Measurements from ENCODE around the gene PSME4. TPM values are rescaled to one million over a fixed set of nuclear protein-coding genes. Genes with fewer than 3 reads are reported as not detected.

PSME4 gene, protein sequence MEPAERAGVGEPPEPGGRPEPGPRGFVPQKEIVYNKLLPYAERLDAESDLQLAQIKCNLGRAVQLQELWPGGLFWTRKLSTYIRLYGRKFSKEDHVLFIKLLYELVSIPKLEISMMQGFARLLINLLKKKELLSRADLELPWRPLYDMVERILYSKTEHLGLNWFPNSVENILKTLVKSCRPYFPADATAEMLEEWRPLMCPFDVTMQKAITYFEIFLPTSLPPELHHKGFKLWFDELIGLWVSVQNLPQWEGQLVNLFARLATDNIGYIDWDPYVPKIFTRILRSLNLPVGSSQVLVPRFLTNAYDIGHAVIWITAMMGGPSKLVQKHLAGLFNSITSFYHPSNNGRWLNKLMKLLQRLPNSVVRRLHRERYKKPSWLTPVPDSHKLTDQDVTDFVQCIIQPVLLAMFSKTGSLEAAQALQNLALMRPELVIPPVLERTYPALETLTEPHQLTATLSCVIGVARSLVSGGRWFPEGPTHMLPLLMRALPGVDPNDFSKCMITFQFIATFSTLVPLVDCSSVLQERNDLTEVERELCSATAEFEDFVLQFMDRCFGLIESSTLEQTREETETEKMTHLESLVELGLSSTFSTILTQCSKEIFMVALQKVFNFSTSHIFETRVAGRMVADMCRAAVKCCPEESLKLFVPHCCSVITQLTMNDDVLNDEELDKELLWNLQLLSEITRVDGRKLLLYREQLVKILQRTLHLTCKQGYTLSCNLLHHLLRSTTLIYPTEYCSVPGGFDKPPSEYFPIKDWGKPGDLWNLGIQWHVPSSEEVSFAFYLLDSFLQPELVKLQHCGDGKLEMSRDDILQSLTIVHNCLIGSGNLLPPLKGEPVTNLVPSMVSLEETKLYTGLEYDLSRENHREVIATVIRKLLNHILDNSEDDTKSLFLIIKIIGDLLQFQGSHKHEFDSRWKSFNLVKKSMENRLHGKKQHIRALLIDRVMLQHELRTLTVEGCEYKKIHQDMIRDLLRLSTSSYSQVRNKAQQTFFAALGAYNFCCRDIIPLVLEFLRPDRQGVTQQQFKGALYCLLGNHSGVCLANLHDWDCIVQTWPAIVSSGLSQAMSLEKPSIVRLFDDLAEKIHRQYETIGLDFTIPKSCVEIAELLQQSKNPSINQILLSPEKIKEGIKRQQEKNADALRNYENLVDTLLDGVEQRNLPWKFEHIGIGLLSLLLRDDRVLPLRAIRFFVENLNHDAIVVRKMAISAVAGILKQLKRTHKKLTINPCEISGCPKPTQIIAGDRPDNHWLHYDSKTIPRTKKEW (N-terminal part only)
- total RNA-seq = 100 TPM
- polyA plus RNA-seq = 19.6 TPM

DNA sequence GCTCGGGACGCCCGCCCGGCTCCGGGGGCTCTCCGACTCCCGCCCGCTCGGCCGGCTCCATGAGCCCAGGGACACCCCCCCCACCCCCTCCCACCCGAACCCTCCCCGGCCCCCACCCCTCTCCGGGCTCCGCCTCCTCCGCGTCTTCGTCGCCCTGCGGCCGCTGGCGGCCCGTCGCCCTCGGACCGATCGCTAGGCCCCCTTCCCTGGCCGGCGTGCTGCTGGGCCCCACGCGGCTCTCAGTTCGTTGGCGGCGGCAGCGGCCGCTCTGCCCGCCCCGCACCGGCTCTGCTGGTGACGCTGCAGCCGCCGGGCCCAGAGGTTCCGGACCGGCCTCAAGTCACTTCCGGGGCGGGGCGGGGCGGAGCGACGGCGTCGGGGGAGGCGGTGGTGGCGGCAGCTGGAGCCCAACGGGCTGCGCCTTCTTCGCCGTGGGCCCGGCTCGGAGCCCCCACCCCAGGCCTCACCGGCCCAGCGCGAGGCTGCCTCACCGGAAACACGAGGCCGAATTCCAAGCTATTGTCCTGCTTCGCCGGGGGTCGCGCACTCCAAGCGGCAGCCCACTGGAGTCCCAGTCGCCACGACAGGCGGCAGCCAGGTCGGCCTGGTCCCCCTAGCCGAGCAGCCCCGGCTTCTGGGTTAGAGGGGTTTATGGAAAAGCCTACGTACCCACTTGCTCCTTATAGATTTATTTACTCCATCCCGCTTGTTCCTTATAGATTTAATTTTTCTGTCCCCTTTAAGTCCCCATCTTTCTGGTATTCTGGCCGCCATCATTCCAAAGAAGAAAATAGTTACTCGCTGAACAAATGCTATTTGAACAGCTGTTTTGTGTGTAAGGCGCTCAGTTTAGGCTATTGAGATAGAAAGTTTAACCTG, at the start of gene PSME4:
Gene PSME4 (minus strand): TSS at position 270 of the 879 bp plus-strand sequence. CDS start 209 bp downstream, at position 61.
- H3K4me3 ChIP-seq (ENCODE audit: low read depth, low read length) = peak within 1 kb of the TSS; percentile 84
- peak; percentile 82 for DNase-seq (ENCODE audit: extremely low spot score)
- peaks cover 3% of the 10 kb centered on the region for H3K36me3 ChIP-seq (ENCODE audit: insufficient read depth)
- peak within 1 kb of the TSS; percentile 98 for H3K27ac ChIP-seq (ENCODE audit: low read depth)
- H3K4me1 ChIP-seq (ENCODE audit: insufficient read depth) = no peaks in the 10 kb centered on the region
- WGBS = under 1% methylated on average over 81 of the region's 81 CpGs

DNA sequence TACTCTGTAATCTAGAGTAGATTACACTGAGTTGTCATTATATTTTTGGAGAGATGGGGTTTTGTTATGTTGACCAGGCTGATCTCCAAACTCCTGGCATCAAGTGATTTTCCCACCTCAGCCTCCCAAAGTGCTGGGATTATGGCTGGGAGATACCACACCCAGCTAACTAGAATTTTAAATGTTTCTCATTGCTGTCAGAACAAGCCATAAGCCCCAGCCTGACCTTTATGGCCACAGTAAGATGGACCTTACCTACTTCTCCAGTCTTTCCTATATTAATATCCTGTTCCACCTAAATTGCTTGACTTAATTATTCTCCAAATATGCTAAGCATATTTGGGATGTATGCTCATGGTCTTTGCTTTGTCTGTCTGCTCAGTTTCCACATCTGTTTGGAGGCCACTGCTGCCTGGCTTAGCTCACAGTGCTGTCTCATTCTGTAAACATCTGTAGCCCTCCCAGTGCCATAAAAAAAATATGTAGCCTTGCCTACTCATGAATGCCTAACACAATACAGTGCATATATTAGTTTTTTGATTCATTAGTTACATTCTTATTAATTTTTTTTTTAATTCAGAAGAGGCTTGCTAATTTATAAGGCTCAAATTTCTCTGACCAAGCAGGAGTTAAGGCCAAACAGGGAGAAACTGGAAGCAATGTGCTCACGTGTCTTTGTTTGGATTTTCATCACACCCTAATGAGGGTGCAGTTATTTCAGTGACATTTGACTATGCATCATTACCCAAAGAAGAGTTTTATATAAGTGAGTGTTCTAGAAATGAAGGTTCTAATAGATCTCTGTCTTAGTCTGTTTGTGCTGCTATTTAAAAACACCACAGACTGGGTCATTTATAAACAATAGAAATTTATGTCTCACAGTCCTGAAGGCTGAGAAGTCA, 45.3 kb upstream of the PSME4 start:
- DNase-seq (ENCODE audit: extremely low spot score) = peak; percentile 6
- WGBS = 25% methylated on average over 1 of the region's 1 CpG
- Histone ChIP-seq H3K27ac (ENCODE audit: low read depth) (no peak overlapping the region), H3K36me3 (ENCODE audit: insufficient read depth) (no peaks in the 10 kb centered on the region), H3K4me3 (ENCODE audit: low read depth, low read length) (no peak overlapping the region), H3K4me1 (ENCODE audit: insufficient read depth) (no peaks in the 10 kb centered on the region)

DNA sequence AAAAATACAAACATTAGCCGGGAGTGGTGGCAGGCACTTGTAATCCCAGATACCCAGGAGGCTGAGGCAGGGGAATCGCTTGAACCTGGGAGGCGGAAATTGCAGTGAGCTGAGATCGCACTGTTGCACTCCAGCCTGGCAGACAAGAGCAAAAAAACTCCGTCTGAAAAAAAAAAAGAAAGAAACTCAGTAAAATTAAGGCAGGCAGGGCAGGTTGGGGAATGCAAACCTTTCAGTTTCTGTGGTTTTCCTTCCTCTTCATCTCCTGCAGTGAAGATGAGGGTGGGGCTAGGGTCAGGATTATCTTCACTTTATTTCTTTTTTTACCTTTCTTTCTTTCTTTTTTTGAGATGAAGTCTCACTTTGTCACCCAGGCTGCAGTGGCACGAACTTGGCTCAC, 43.2 kb upstream of the PSME4 start:
- Histone ChIP-seq H3K36me3 (ENCODE audit: insufficient read depth) (no peaks in the 10 kb centered on the region), H3K4me1 (ENCODE audit: insufficient read depth) (no peaks in the 10 kb centered on the region), H3K4me3 (ENCODE audit: low read depth, low read length) (no peak overlapping the region), H3K27ac (ENCODE audit: low read depth) (no peak overlapping the region)
- WGBS = 79% methylated on average over 6 of the region's 6 CpGs
- DNase-seq (ENCODE audit: extremely low spot score) = no peak

DNA sequence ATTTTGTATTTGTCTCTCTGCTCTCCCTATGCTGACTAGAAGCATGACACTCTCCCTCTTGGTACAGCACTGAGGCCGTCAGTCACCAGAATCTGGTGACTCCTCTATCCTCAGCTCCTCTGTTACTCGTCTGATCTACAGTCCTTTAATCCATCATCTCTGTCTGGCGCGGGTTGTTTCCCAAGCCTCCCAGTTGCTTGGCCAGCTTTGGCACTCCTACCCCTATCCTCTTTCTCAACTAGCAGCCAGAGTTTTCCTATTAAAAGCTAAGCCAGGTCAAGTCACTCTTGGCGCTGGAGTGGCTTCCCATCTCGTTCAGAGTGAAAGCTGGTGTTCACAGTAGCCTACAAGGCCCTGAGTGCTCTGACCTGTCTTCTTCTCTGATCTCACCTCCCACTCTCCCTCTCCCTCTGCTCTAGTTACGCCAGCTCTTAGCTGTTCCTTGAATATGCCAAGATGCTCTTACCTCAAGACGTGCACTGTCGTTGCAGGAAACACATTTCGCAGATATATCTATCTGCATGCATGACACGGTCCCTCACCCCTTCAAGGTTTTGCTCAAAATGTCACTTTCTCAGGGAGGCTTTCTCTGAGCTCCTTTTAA, 41.8 kb upstream of the PSME4 start:
- H3K27ac ChIP-seq (ENCODE audit: low read depth) = no peak overlapping the region
- 69% methylated on average over 11 of the region's 11 CpGs for WGBS

DNA sequence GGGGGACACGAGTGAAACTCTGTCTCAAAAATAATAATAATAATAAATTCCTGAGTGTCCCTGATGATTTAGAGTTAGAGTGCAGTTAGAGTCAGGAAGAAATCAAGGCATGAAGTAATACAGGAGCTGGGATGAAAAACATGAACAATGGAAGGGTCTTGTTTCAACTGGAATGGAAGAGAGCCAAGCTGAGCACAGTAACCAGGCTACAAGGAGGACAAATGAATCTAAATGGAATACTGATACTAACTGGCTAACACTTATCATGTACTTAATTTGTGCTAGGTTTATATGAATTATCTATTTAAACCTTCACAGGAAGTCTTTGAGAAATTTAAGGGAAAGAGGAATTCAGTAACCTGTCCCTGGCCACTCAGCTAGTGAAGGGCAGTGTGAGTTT, 38.8 kb upstream of the PSME4 start:
- H3K27ac ChIP-seq (ENCODE audit: low read depth) = no peak overlapping the region
- no peaks in the 10 kb centered on the region for H3K36me3 ChIP-seq (ENCODE audit: insufficient read depth)
- no peaks in the 10 kb centered on the region for H3K4me1 ChIP-seq (ENCODE audit: insufficient read depth)
- no peak for DNase-seq (ENCODE audit: extremely low spot score)
- 79% methylated on average over 1 of the region's 1 CpG for WGBS
- no peak overlapping the region for H3K4me3 ChIP-seq (ENCODE audit: low read depth, low read length)

More for the DNA sequence above, 41.8 kb upstream of the PSME4 start:
- no peaks in the 10 kb centered on the region for H3K36me3 ChIP-seq (ENCODE audit: insufficient read depth)
- H3K4me3 ChIP-seq (ENCODE audit: low read depth, low read length) = no peak overlapping the region
- no peaks in the 10 kb centered on the region for H3K4me1 ChIP-seq (ENCODE audit: insufficient read depth)
- DNase-seq (ENCODE audit: extremely low spot score) = no peak

DNA sequence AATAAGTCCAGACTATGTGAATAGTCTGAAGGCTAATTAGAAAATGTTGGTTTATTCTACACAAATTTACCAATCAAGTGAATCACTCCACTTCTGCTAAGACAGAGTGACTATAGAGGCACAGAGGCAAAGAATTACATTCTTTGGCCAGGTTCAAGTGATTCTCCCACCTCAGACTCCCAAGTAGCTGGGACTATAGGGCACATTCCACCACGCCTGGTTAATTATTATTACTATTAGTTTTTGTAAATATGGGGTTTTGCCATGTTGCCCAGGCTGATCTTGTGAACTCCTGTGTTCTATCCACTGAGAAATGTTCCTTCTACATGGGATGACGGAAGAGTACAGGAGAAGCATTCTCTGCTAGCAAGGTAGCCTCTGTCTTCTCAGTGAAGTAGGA, 37.6 kb upstream of the PSME4 start:
- Histone ChIP-seq H3K4me3 (ENCODE audit: low read depth, low read length) (no peak overlapping the region), H3K4me1 (ENCODE audit: insufficient read depth) (no peaks in the 10 kb centered on the region), H3K27ac (ENCODE audit: low read depth) (no peak overlapping the region), H3K36me3 (ENCODE audit: insufficient read depth) (no peaks in the 10 kb centered on the region)
- DNase-seq (ENCODE audit: extremely low spot score) = no peak
- WGBS = 98% methylated on average over 2 of the region's 2 CpGs

DNA sequence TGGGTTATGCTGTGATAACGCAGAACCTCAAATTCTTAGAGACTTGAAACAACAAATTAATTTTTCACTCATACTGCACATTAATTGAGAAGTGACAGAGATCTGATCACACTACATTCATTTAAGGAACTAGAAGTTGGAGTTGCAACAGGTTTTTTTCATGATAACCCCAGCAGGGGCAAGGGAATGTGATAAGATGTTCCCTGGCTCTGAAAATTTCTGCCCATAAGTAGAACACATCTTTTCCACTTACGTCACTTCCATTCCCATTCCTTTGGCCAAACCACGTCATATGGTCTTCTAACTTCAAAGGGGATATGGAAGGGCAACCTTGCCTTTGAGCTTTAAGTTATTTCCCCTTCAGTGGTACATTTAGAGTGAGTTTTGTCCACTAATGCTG, 29.7 kb upstream of the PSME4 start:
- H3K27ac ChIP-seq (ENCODE audit: low read depth) = no peak overlapping the region
- 86% methylated on average over 3 of the region's 3 CpGs for WGBS
- H3K4me1 ChIP-seq (ENCODE audit: insufficient read depth) = peaks cover 1% of the 10 kb centered on the region
- no peaks in the 10 kb centered on the region for H3K36me3 ChIP-seq (ENCODE audit: insufficient read depth)
- no peak for DNase-seq (ENCODE audit: extremely low spot score)
- no peak overlapping the region for H3K4me3 ChIP-seq (ENCODE audit: low read depth, low read length)

DNA sequence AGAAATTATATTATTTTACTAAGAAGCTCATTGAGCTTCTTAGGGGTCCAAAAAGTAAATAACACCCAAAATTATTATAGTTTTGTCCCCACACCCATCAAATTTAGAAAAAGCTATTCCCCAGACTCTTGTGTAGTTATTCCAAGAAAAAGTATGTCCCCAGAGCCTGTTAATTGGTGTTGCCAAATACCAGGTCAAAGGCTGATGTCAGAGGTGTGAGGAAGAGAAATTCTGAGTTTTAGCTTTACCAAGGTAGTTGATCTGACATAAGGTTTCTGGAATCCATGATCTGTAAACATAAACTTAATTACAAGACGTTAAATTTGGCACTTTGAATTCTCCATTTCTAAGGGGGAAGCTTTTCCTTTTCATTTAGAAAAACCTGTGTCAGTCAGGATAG, 29.3 kb upstream of the PSME4 start:
- DNase-seq (ENCODE audit: extremely low spot score) = no peak
- H3K4me1 ChIP-seq (ENCODE audit: insufficient read depth) = peaks cover 1% of the 10 kb centered on the region
- 59% methylated on average over 1 of the region's 1 CpG for WGBS
- H3K4me3 ChIP-seq (ENCODE audit: low read depth, low read length) = no peak overlapping the region
- no peaks in the 10 kb centered on the region for H3K36me3 ChIP-seq (ENCODE audit: insufficient read depth)
- no peak overlapping the region for H3K27ac ChIP-seq (ENCODE audit: low read depth)

DNA sequence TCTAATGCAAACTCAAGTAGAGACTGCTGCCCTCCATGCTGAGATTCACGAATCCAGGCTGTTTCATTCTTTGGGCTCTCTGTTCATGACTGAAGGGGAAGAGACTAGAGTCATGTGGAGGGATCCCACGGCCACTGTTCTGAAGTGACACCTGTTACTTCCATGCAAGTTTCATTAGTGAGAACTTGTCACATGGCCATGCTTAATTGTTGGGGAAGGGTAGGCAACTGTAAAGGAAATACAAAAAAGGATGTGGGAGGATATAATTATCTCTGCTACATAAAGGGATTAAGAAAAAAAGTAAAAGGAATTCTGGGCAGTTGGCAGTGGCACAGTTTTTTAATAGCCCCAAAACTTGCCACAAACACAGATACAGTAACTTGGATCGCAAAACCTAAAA, 28.0 kb upstream of the PSME4 start:
- H3K36me3 ChIP-seq (ENCODE audit: insufficient read depth) = no peaks in the 10 kb centered on the region
- peaks cover 1% of the 10 kb centered on the region for H3K4me1 ChIP-seq (ENCODE audit: insufficient read depth)
- H3K27ac ChIP-seq (ENCODE audit: low read depth) = no peak overlapping the region
- DNase-seq (ENCODE audit: extremely low spot score) = no peak
- no peak overlapping the region for H3K4me3 ChIP-seq (ENCODE audit: low read depth, low read length)
- WGBS = 82% methylated on average over 3 of the region's 3 CpGs

DNA sequence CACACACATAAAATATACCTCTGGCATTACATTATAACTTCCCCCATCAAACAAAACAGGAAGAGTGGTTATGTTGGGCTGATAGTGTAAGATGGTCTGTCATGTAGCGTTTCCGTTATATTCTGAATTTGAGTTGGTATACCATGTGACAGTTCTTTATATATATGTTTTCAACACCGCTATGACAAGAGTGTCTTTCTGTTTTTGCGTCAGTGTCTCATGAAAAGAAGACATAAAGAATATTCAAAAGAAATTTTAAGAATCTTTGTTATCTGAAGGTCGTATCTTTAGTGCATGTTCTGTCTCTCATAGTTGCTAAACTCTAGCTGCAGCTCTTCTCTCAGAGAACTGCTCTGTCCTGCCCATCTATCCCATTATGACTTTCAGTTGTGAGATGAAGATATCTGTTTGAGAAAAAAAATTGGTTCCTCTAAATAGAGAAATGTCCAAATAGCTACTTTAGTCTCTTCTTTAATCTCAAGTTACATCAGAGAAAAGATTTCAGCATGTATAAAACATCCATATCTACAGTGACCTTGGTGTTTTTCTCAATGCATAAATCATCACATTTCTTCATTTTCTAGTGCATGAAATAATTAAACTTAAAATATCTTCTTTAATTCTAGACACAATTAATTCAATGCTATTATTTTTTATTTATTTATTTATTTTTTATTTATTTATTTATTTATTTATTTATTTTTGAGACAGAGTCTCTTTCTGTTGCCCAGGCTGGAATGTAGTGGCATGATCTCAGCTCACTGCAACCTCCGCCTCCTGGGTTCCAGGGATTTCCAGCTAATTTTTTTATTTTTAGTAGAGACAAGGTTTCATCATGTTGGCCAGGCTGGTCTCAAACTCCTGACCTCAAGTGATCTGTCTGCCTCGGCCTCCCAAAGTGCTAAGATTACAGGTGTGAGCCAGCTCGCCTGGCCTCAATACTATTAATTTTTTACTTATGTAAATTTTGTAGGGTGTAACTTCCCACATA, 24.3 kb upstream of the PSME4 start:
- no peak for DNase-seq (ENCODE audit: extremely low spot score)
- Histone ChIP-seq H3K36me3 (ENCODE audit: insufficient read depth) (no peaks in the 10 kb centered on the region), H3K4me1 (ENCODE audit: insufficient read depth) (peaks cover 1% of the 10 kb centered on the region), H3K4me3 (ENCODE audit: low read depth, low read length) (no peak overlapping the region), H3K27ac (ENCODE audit: low read depth) (no peak overlapping the region)
- WGBS = 93% methylated on average over 8 of the region's 8 CpGs

DNA sequence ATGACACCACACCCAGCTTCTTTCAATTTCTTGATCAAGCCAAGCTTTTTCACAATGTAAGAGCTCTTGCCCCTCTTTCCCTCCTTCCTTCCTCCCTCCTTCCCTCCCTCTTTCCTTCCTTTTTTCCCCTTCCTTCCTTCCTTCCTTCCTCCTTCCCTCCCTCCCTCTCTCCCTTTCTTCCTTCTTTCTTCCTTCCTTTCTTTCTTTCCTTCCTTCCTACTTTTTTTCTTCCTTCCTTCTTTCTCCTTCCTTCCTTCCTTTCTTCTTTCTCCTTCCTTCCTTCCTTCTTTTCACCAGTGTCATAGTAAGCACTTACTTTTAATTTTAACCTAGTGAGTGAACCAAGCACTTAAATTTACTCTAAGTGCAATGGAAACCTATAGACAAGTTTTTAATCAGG, 21.2 kb upstream of the PSME4 start:
- no peaks in the 10 kb centered on the region for H3K36me3 ChIP-seq (ENCODE audit: insufficient read depth)
- H3K4me1 ChIP-seq (ENCODE audit: insufficient read depth) = peaks cover 5% of the 10 kb centered on the region
- no peak overlapping the region for H3K27ac ChIP-seq (ENCODE audit: low read depth)
- no peak for DNase-seq (ENCODE audit: extremely low spot score)
- H3K4me3 ChIP-seq (ENCODE audit: low read depth, low read length) = no peak overlapping the region
